H9 (cell line): ENCODE data around the gene GNAI2. TPM values are rescaled to one million over a fixed set of nuclear protein-coding genes. Genes with fewer than 3 reads are reported as not detected.

Experiments
- DNase-seq: peaks from one replicate; pipeline ENCODE4 v3.0.0-alpha.2; 2017
- H2AFZ ChIP-seq: one replicate; pipeline ENCODE4 v1.6.1; 2013; ENCODE audit warnings: mild to moderate bottlenecking, low read length, control low read depth, moderate library complexity
- H2AK5ac ChIP-seq: 2 replicates; pipeline ENCODE4 v1.6.1; 2013; ENCODE audit warnings: low read length, control low read depth, mixed read lengths; ENCODE audit not compliant: insufficient read length
- H2BK120ac ChIP-seq: one replicate; pipeline ENCODE4 v1.6.1; 2013; ENCODE audit warnings: low read depth, mild to moderate bottlenecking, low read length, control low read depth, inconsistent platforms; ENCODE audit not compliant: poor library complexity, severe bottlenecking
- H2BK12ac ChIP-seq: 2 replicates; pipeline ENCODE4 v1.6.1; 2013; ENCODE audit warnings: low read length, control low read depth, mixed read lengths, low read depth; ENCODE audit not compliant: insufficient read length
- H2BK15ac ChIP-seq: 2 replicates; pipeline ENCODE4 v1.6.1; 2013; ENCODE audit warnings: low read depth, low read length, control low read depth
- H2BK20ac ChIP-seq: one replicate; pipeline ENCODE4 v1.6.1; 2013; ENCODE audit warnings: low read depth, mild to moderate bottlenecking, low read length, control low read depth, inconsistent platforms; ENCODE audit not compliant: poor library complexity, severe bottlenecking
- H2BK5ac ChIP-seq: 2 replicates; pipeline ENCODE4 v1.6.1; 2013; ENCODE audit warnings: low read length, control low read depth, mixed read lengths; ENCODE audit not compliant: insufficient read length
- H3K14ac ChIP-seq: 2 replicates; pipeline ENCODE4 v1.6.1; 2013; ENCODE audit warnings: low read length, control low read depth; ENCODE audit not compliant: insufficient read depth
- H3K18ac ChIP-seq: 2 replicates; pipeline ENCODE4 v1.6.1; 2013; ENCODE audit warnings: low read depth, mild to moderate bottlenecking, mixed read lengths, low read length, control low read depth; ENCODE audit not compliant: insufficient read length
- H3K23ac ChIP-seq: 2 replicates; pipeline ENCODE4 v1.6.1; 2013; ENCODE audit warnings: low read length, control low read depth, mixed read lengths, low read depth; ENCODE audit not compliant: insufficient read length
- H3K23me2 ChIP-seq: 2 replicates; pipeline ENCODE4 v1.6.1; 2013; ENCODE audit warnings: low read depth, mild to moderate bottlenecking, mixed read lengths, low read length, control low read depth; ENCODE audit not compliant: insufficient read length, poor library complexity, severe bottlenecking
- H3K27ac ChIP-seq: 2 replicates; pipeline ENCODE4 v1.5.1; 2013; ENCODE audit warnings: low read length, control low read depth, mixed read lengths, low read depth; ENCODE audit not compliant: insufficient read length
- H3K27me3 ChIP-seq: 2 replicates; pipeline ENCODE4 v1.6.1; 2013; ENCODE audit warnings: low read length, control low read depth, inconsistent platforms; ENCODE audit not compliant: insufficient read depth
- H3K4ac ChIP-seq: 2 replicates; pipeline ENCODE4 v1.6.1; 2013; ENCODE audit warnings: low read depth, mild to moderate bottlenecking, control low read depth, inconsistent platforms, low read length, moderate library complexity
- H3K4me1 ChIP-seq: 2 replicates; pipeline ENCODE4 v1.6.1; 2013; ENCODE audit warnings: low read length, control low read depth, inconsistent platforms; ENCODE audit not compliant: insufficient read depth
- H3K4me2 ChIP-seq: 2 replicates; pipeline ENCODE4 v1.6.1; 2013; ENCODE audit warnings: low read length, control low read depth, mixed read lengths; ENCODE audit not compliant: insufficient read length, insufficient read depth
- H3K56ac ChIP-seq: 2 replicates; pipeline ENCODE4 v1.6.1; 2013; ENCODE audit warnings: low read depth, mild to moderate bottlenecking, mixed read lengths, low read length, control low read depth; ENCODE audit not compliant: insufficient read length
- H3K79me1 ChIP-seq: 2 replicates; pipeline ENCODE4 v1.6.1; 2013; ENCODE audit warnings: low read depth, mild to moderate bottlenecking, moderate library complexity, low read length, control low read depth, inconsistent platforms; ENCODE audit not compliant: insufficient read depth, poor library complexity, severe bottlenecking
- H3K79me2 ChIP-seq: 2 replicates; pipeline ENCODE4 v1.6.1; 2013; ENCODE audit warnings: low read length, control low read depth, inconsistent platforms; ENCODE audit not compliant: insufficient read depth
- H3K9ac ChIP-seq: 2 replicates; pipeline ENCODE4 v1.6.1; 2013; ENCODE audit warnings: low read length, control low read depth, mixed read lengths; ENCODE audit not compliant: insufficient read length; ENCODE audit errors: extremely low read depth
- H3K9me3 ChIP-seq: one replicate; pipeline ENCODE4 v1.6.1; 2013; ENCODE audit warnings: low read depth, low read length, inconsistent platforms; ENCODE audit not compliant: control insufficient read depth
- H3T11ph ChIP-seq: one replicate; pipeline ENCODE4 v1.6.1; 2013; ENCODE audit warnings: mild to moderate bottlenecking, low read length, control low read depth, inconsistent platforms
- H4K20me1 ChIP-seq: one replicate; pipeline ENCODE4 v1.6.1; 2013; ENCODE audit not compliant: control insufficient read depth, insufficient read length, insufficient read depth
- H4K5ac ChIP-seq: 2 replicates; pipeline ENCODE4 v1.6.1; 2013; ENCODE audit warnings: low read depth, mild to moderate bottlenecking, mixed read lengths, low read length, control low read depth; ENCODE audit not compliant: insufficient read length
- H4K8ac ChIP-seq: replicated peaks from 2 replicates; pipeline ENCODE4 v1.6.1; 2013; ENCODE audit warnings: low read length, control low read depth, mixed read lengths, low read depth; ENCODE audit not compliant: insufficient read length
- H4K91ac ChIP-seq: 2 replicates; pipeline ENCODE4 v1.6.1; 2013; ENCODE audit warnings: low read depth, mild to moderate bottlenecking, moderate library complexity, mixed read lengths, low read length, control low read depth; ENCODE audit not compliant: insufficient read length
- H3K27ac Mint-ChIP-seq, 3 experiments: 2 replicates in 2 of 3; 3 replicates in 1 of 3; pipeline ENCODE4 v1.8.0; 2020 to 2021; ENCODE audit warnings: mixed read lengths in 3 of 3, mild to moderate bottlenecking in 1 of 3, moderate library complexity in 1 of 3
- H3K27me3 Mint-ChIP-seq: 2 replicates; pipeline ENCODE4 v1.8.0; 2021; ENCODE audit warnings: low read depth, mild to moderate bottlenecking, moderate library complexity, mixed read lengths
- H3K36me3 Mint-ChIP-seq, 3 experiments: 2 replicates in 2 of 3; 3 replicates in 1 of 3; pipeline ENCODE4 v1.8.0; 2020 to 2021; ENCODE audit warnings: low read depth in 3 of 3, mixed read lengths in 3 of 3; ENCODE audit not compliant: insufficient read depth in 1 of 3
- H3K4me1 Mint-ChIP-seq, 2 experiments: 2 replicates each; pipeline ENCODE4 v1.8.0; 2020; ENCODE audit warnings: mixed read lengths in 2 of 2
- H3K4me3 Mint-ChIP-seq, 2 experiments: 2 replicates in 1 of 2; 3 replicates in 1 of 2; pipeline ENCODE4 v1.8.0; 2020 to 2021; ENCODE audit warnings: mild to moderate bottlenecking in 2 of 2, mixed read lengths in 2 of 2, moderate library complexity in 1 of 2
- H3K9me3 Mint-ChIP-seq, 2 experiments: 2 replicates in 1 of 2; 3 replicates in 1 of 2; pipeline ENCODE4 v1.8.0; 2020; ENCODE audit warnings: mild to moderate bottlenecking in 2 of 2, mixed read lengths in 2 of 2, moderate library complexity in 1 of 2
- WGBS: extraction: QIAGEN DNeasy Blood & Tissue Kit; methylation state at CpG from one replicate; pipeline ENCODE4 v1.1.7; 2013; ENCODE audit warnings: missing lambda C conversion rate, low lambda C conversion rate, mixed read lengths; ENCODE audit not compliant: insufficient read length; ENCODE audit errors: extremely low coverage; 5-methylcytosine and 5-hydroxymethylcytosine counted together
- total RNA-seq: library from RNA; stranded (reverse); gene quantifications from 2 replicates; pipeline ENCODE4 v1.2.1, GENCODE V29; 2021
- TF ChIP-seq, protein P1 (sequence below): fragments of 200-600 bp; sonication (generic); conservative IDR thresholded peaks from 3 replicates; pipeline ENCODE4 v1.8.0; 2021; ENCODE audit warnings: antibody characterized with exemption, mild to moderate bottlenecking

Gene GNAI2
- total RNA-seq, 1 experiment from 2014 or later = 218 TPM

DNA sequence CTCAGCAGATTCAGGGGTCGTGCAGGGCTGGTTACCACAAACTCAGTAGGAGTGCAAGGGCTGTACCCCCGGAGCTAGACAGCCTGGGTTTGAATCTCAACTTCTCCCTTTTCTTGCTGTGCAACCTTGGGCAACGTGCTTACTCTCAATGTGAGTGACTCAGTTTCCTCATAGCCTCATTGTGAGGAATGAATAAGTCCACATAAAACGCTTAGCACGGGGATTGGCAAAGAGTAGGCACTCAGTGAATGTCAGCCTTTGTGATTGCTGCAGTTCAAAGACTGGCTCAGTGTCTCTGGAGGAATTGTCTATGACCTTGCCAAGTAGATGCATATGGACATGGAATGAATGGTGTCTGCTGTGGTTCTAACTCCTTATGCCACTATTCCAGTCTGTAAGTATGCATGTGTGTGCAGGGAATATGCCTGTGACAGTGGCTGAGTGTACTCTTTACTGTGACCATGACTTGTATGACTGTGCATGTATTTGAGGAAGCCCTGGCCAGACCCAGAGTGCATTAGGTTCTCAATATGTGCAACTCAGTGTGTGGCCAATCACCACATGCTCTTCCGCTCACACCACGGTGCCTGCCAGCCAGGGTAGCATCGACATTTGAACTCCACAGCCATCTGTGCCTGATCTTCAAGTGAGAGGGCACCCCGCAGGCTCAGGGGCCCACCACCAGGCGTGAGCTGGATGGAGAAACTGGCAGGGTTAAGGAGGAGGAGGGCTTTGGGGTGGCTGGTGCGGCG lies 64.1 kb downstream of the GNAI2 start:
- no peak for DNase-seq
- Histone ChIP-seq H3K9me3 (no peaks in the 10 kb centered on the region), H3K27ac (peak overlapping the region; percentile 21), H3K27me3 (no peaks in the 10 kb centered on the region), H2BK15ac (no peak overlapping the region), H4K91ac (no peak overlapping the region), H2AFZ (no peak overlapping the region), H4K5ac (no peak overlapping the region), H2BK120ac (no peak overlapping the region), H3K79me1 (no peaks in the 10 kb centered on the region), H3K4ac (no peak overlapping the region), H3T11ph (no peak overlapping the region), H3K56ac (no peak overlapping the region), H3K9ac (peak overlapping the region; percentile 17), H3K4me1 (no peaks in the 10 kb centered on the region), H2AK5ac (no peak overlapping the region), H4K8ac (no peak overlapping the region), H2BK20ac (no peak overlapping the region), H3K4me2 (peak overlapping the region; percentile 45), H4K20me1 (no peaks in the 10 kb centered on the region), H3K23me2 (peaks cover 6% of the 10 kb centered on the region), H3K23ac (no peak overlapping the region), H2BK12ac (peak overlapping the region; percentile 3), H3K18ac (no peak overlapping the region), H2BK5ac (no peak overlapping the region), H3K14ac (no peak overlapping the region), H3K79me2 (no peaks in the 10 kb centered on the region)
- H3K27me3 Mint-ChIP-seq = no peaks in the 10 kb centered on the region
- peaks cover 25 to 27% of the 10 kb centered on the region in 2 experiments for H3K4me1 Mint-ChIP-seq
- TF ChIP-seq, protein P1, sequence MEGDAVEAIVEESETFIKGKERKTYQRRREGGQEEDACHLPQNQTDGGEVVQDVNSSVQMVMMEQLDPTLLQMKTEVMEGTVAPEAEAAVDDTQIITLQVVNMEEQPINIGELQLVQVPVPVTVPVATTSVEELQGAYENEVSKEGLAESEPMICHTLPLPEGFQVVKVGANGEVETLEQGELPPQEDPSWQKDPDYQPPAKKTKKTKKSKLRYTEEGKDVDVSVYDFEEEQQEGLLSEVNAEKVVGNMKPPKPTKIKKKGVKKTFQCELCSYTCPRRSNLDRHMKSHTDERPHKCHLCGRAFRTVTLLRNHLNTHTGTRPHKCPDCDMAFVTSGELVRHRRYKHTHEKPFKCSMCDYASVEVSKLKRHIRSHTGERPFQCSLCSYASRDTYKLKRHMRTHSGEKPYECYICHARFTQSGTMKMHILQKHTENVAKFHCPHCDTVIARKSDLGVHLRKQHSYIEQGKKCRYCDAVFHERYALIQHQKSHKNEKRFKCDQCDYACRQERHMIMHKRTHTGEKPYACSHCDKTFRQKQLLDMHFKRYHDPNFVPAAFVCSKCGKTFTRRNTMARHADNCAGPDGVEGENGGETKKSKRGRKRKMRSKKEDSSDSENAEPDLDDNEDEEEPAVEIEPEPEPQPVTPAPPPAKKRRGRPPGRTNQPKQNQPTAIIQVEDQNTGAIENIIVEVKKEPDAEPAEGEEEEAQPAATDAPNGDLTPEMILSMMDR = no peak
- H3K36me3 Mint-ChIP-seq = peaks cover 0 to 8% (median 1%) of the 10 kb centered on the region in 3 experiments; a peak in 1 of 7 replicates
- no CpG with 5 or more reads among the region's 12 CpGs for WGBS
- H3K27ac Mint-ChIP-seq = peak overlapping the region in 2 of 3 experiments; percentile 20 to 96; a peak in 2 of 7 replicates
- peak overlapping the region; percentile 87 to 99 for H3K4me3 Mint-ChIP-seq
- peaks cover 0 to 6% of the 10 kb centered on the region in 2 experiments; a peak in 4 of 5 replicates for H3K9me3 Mint-ChIP-seq
